Hepatocyte (in vitro differentiated cells): ENCODE measurements around the gene WNK4. TPM values are rescaled to one million over a fixed set of nuclear protein-coding genes. Genes with fewer than 3 reads are reported as not detected.
A peak's percentile ranks its signal among the peaks of the same experiment; 100 is the strongest.

Experiments used
- DNase-seq: peaks from one replicate; pipeline ENCODE4 v3.0.0-alpha.2; 2016; ENCODE audit warnings: low spot score
- H2AFZ ChIP-seq: fragments of 200-600 bp; sonication (generic); 2 replicates; pipeline ENCODE4 v1.6.0; 2016; ENCODE audit warnings: antibody characterized with exemption, mild to moderate bottlenecking
- H3K27ac ChIP-seq: fragments of 200-600 bp; sonication (generic); 2 replicates; pipeline ENCODE4 v1.5.1; 2016; ENCODE audit warnings: mild to moderate bottlenecking
- H3K27me3 ChIP-seq: fragments of 200-600 bp; sonication (generic); 2 replicates; pipeline ENCODE4 v1.6.1; 2016
- H3K36me3 ChIP-seq: fragments of 200-600 bp; sonication (generic); replicated peaks from 2 replicates; pipeline ENCODE4 v1.5.1; 2016; ENCODE audit warnings: low read depth; ENCODE audit not compliant: insufficient read depth
- H3K4me1 ChIP-seq: fragments of 200-600 bp; sonication (generic); 2 replicates; pipeline ENCODE4 v1.5.1; 2016; ENCODE audit warnings: mild to moderate bottlenecking, moderate library complexity; ENCODE audit not compliant: insufficient read depth
- H3K4me2 ChIP-seq: fragments of 200-600 bp; sonication (generic); 2 replicates; pipeline ENCODE4 v1.6.0; 2016
- H3K4me3 ChIP-seq: fragments of 200-600 bp; sonication (generic); 2 replicates; pipeline ENCODE4 v1.5.1; 2016; ENCODE audit warnings: mild to moderate bottlenecking
- H3K79me2 ChIP-seq: fragments of 200-600 bp; sonication (generic); 2 replicates; pipeline ENCODE4 v1.6.0; 2017; ENCODE audit warnings: mild to moderate bottlenecking
- H3K9me2 ChIP-seq: fragments of 200-600 bp; sonication (generic); replicated peaks from 2 replicates; pipeline ENCODE4 v1.6.0; 2017; ENCODE audit warnings: mild to moderate bottlenecking; ENCODE audit not compliant: insufficient read depth
- H3K9me3 ChIP-seq: fragments of 200-600 bp; sonication (generic); 2 replicates; pipeline ENCODE4 v1.5.1; 2016; ENCODE audit warnings: low read depth, mild to moderate bottlenecking
- H4K20me1 ChIP-seq: fragments of 200-600 bp; sonication (generic); 2 replicates; pipeline ENCODE4 v1.6.0; 2016; ENCODE audit warnings: mild to moderate bottlenecking; ENCODE audit not compliant: insufficient read depth, poor library complexity, severe bottlenecking
- EZH2 ChIP-seq: fragments of 200-600 bp; sonication (generic); IDR thresholded peaks from 2 replicates; pipeline ENCODE4 v1.6.1; 2016; ENCODE audit warnings: antibody characterized with exemption, mild to moderate bottlenecking, borderline replicate concordance
- EZH2phosphoT487 ChIP-seq: fragments of 200-600 bp; sonication (generic); IDR thresholded peaks from one replicate; pipeline ENCODE4 v1.6.1; 2018; ENCODE audit warnings: antibody characterized with exemption, mild to moderate bottlenecking, low read depth, moderate library complexity; ENCODE audit not compliant: unreplicated experiment, severe bottlenecking
- WGBS: methylation state at CpG from one replicate; pipeline ENCODE4 v1.1.6; 2016; ENCODE audit warnings: low lambda C conversion rate; ENCODE audit errors: missing lambda C conversion rate; 5-methylcytosine and 5-hydroxymethylcytosine counted together
- polyA plus RNA-seq: library from polyadenylated mRNA; unstranded; fragments of >200 nt; fragmentation: Nextera tagmentation; extraction: Ambion mirVana; gene quantifications from 2 replicates; pipeline ENCODE4 v1.2.1, GENCODE V29; 2016
- total RNA-seq: library from RNA; depleted of rRNA; stranded (reverse); fragments of >200 nt; gene quantifications from 2 replicates; pipeline ENCODE4 v1.2.3, GENCODE V29; 2014
- TF ChIP-seq, protein P1 (sequence below): fragments of 200-600 bp; sonication (generic); IDR thresholded peaks from 2 replicates; pipeline ENCODE4 v1.5.1; 2016; ENCODE audit warnings: antibody characterized with exemption, mild to moderate bottlenecking; ENCODE audit not compliant: poor library complexity

WNK4 gene
- total and polyA plus RNA-seq, 2 experiments from 2014 or later = 1.5 to 1.7 TPM

DNA sequence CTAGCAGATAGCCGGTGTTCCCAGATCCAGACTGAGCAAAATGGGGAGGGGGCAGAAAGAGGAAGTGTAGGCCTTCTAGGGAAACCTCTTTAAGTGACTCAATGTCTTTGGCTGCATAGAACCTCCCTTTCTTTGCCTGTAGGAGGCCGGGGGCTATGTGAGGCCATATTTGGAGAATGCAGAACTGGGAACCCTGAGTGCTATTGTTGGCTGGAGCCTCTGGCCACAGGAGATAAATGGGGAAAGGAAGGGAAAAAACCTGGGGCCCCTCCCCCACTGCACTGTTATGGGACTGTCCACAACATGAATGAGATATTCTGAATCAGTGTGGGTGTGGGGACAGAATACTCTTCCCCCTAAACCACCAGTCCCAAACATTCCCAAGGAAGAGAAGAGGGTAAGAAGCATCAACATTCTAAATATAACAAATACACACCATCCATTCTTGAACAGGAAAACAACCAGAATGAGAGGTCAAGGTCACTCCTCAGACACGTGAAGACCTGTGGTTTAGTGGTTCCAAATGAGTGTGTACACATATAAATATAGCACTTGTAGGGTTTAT, 4.8 kb upstream of the WNK4 start:
- 89% methylated on average over 3 of the region's 3 CpGs for WGBS
- no peak overlapping the region for H3K4me2 ChIP-seq
- no peak for TF ChIP-seq EZH2
- no peak for TF ChIP-seq EZH2phosphoT487
- TF ChIP-seq, protein P1, sequence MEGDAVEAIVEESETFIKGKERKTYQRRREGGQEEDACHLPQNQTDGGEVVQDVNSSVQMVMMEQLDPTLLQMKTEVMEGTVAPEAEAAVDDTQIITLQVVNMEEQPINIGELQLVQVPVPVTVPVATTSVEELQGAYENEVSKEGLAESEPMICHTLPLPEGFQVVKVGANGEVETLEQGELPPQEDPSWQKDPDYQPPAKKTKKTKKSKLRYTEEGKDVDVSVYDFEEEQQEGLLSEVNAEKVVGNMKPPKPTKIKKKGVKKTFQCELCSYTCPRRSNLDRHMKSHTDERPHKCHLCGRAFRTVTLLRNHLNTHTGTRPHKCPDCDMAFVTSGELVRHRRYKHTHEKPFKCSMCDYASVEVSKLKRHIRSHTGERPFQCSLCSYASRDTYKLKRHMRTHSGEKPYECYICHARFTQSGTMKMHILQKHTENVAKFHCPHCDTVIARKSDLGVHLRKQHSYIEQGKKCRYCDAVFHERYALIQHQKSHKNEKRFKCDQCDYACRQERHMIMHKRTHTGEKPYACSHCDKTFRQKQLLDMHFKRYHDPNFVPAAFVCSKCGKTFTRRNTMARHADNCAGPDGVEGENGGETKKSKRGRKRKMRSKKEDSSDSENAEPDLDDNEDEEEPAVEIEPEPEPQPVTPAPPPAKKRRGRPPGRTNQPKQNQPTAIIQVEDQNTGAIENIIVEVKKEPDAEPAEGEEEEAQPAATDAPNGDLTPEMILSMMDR = no peak

DNA sequence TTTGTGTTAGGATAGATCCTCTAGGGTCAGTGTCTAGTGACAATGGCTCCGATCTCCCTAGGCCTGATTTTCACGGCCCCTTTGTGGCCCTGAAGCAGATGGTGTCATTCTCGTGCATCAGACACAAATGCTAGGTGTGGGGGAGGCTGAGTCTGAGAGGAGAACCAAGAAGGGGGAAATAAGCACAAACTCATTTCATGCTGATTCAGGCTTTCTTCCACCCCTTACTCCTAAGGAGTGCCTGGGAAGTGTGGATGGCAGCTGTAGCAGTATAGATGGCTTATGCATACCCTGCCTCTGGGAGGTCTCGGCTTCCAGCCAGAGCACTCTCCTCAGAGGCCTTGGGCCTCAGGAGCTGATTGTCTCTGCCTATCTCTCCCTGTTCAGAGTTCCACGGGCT, 1.8 kb upstream of the WNK4 start:
- Histone ChIP-seq H3K27me3 (peaks cover 11% of the 10 kb centered on the region), H3K9me3 (no peaks in the 10 kb centered on the region), H4K20me1 (no peaks in the 10 kb centered on the region), H3K4me2 (no peak overlapping the region), H3K4me3 (no peak overlapping the region), H3K36me3 (no peaks in the 10 kb centered on the region), H2AFZ (no peak overlapping the region), H3K9me2 (no peaks in the 10 kb centered on the region), H3K27ac (no peak overlapping the region), H3K79me2 (peaks cover 7% of the 10 kb centered on the region), H3K4me1 (peaks cover 17% of the 10 kb centered on the region)
- WGBS = 95% methylated on average over 5 of the region's 5 CpGs
- no peak for TF ChIP-seq EZH2
- TF ChIP-seq, protein P1 = no peak
- no peak for TF ChIP-seq EZH2phosphoT487
- DNase-seq = no peak

More for the DNA sequence above, 4.8 kb upstream of the WNK4 start:
- Histone ChIP-seq H3K27ac (no peak overlapping the region), H3K79me2 (peaks cover 7% of the 10 kb centered on the region), H3K27me3 (no peaks in the 10 kb centered on the region), H3K4me3 (no peak overlapping the region), H4K20me1 (no peaks in the 10 kb centered on the region), H3K4me1 (peaks cover 4% of the 10 kb centered on the region), H3K9me2 (no peaks in the 10 kb centered on the region), H3K9me3 (no peaks in the 10 kb centered on the region), H2AFZ (no peak overlapping the region), H3K36me3 (no peaks in the 10 kb centered on the region)
- no peak for DNase-seq

DNA sequence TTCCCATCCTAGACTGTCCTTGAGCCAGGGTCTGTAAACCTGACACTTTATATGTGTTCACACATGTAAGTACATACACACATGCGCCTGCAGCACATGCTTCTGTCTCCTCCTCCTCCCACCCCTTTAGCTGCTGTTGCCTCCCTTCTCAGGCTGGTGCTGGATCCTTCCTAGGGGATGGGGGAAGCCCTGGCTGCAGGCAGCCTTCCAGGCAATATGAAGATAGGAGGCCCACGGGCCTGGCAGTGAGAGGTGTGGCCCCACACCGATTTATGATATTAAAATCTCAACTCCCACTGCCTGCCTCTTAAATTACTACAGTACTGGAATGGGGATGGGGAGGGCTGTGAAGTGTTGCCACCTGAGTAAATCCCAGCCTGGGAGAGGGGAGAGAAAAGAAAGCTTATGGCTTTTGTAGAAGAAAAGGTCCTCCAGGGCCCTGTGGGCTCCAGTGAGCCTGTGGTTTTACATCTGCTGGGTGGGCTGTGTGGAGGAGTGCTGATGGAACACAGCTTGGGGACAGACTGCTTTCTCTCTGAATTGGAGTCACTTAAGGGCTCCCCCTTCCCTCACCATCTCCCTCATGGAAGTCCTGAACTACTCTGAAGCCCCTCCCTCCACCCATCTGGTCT, 990 bp upstream of the WNK4 start:
- WGBS = 84% methylated on average over 3 of the region's 3 CpGs
- Histone ChIP-seq H3K36me3 (no peaks in the 10 kb centered on the region), H4K20me1 (no peaks in the 10 kb centered on the region), H2AFZ (no peak overlapping the region), H3K79me2 (peaks cover 1% of the 10 kb centered on the region), H3K27ac (peak overlapping the region; percentile 82), H3K4me1 (peaks cover 17% of the 10 kb centered on the region), H3K27me3 (peaks cover 11% of the 10 kb centered on the region), H3K9me2 (no peaks in the 10 kb centered on the region), H3K9me3 (no peaks in the 10 kb centered on the region), H3K4me2 (peak overlapping the region; percentile 99), H3K4me3 (no peak overlapping the region)
- DNase-seq = no peak
- TF ChIP-seq, protein P1 = no peak
- no peak for TF ChIP-seq EZH2
- TF ChIP-seq EZH2phosphoT487 = no peak
